Measurements from ENCODE around the gene ITGB3. TPM values are rescaled to one million over a fixed set of nuclear protein-coding genes. Genes with fewer than 3 reads are reported as not detected.
A peak's percentile ranks its signal among the peaks of the same experiment; 100 is the strongest.

Gene ITGB3
- total and polyA plus RNA-seq, 2 of the 8 experiments (the other 6 are each of a cell fraction or from before 2014, with no cell fraction given), result 0.08 to 0.09 TPM

- no peak for FAIRE-seq
- Histone ChIP-seq H3K79me1 (ENCODE audit: low read depth, low read length) (no peaks in the 10 kb centered on the region), H3K27me3 (replicated peaks in 1 of 4; ENCODE audit: control insufficient read depth in 3 of 4, extremely low read depth in 1 of 4, insufficient read depth in 3 of 4, low read length in 3 of 4) (peaks cover 9 to 32% (median 28%) of the 10 kb centered on the region in 4 experiments)
These were observed 846 bp downstream of the ITGB3 start for GRCh38 chr17:47254403-47254943.

More at GRCh38 chr17:47254403-47254943, 846 bp downstream of the ITGB3 start:
- Histone ChIP-seq H3K9ac (replicated peaks in 1 of 4; ENCODE audit: extremely low read depth in 1 of 4, low read depth in 3 of 4, low read length in 3 of 4) (no peak overlapping the region), H3K79me2 (ENCODE audit: control insufficient read depth in 1 of 2, insufficient read depth in 2 of 2, low read length in 2 of 2) (no peaks in the 10 kb centered on the region), H3K18ac (ENCODE audit: extremely low read depth, low read length) (no peak overlapping the region; the same call in 1 of the 2 replicates), H3K36me3 (ENCODE audit: control insufficient read depth in 2 of 4, insufficient read depth in 4 of 4, low read length in 3 of 4) (no peaks in the 10 kb centered on the region), H3K14ac (ENCODE audit: insufficient read length) (no peak overlapping the region), H3K23ac (ENCODE audit: insufficient read length) (no peak overlapping the region), H4K8ac (ENCODE audit: extremely low read depth, insufficient read depth, low read length) (no peak overlapping the region), H3K4me3 (ENCODE audit: extremely low read depth in 1 of 4, insufficient read depth in 2 of 4, low read depth in 3 of 4, low read length in 4 of 4) (peak overlapping the region; percentile 60 to 76 (median 67)), H2AK5ac (ENCODE audit: low read depth, low read length) (no peak overlapping the region), H2BK20ac (ENCODE audit: low read length) (no peak overlapping the region), H2BK15ac (ENCODE audit: low read length) (no peak overlapping the region), H2BK120ac (replicated peaks; ENCODE audit: low read depth, low read length) (no peak overlapping the region), H3K9me3 (ENCODE audit: insufficient read depth in 2 of 2, low read depth in 1 of 2, low read length in 1 of 2) (no peaks in the 10 kb centered on the region), H2BK5ac (ENCODE audit: low read depth, low read length) (no peak overlapping the region), H4K91ac (replicated peaks; ENCODE audit: insufficient read length, low read length) (no peak overlapping the region), H3K4ac (replicated peaks; ENCODE audit: insufficient read length, low read depth, low read length) (no peak overlapping the region), H3K27ac (ENCODE audit: low read depth, low read length) (no peak overlapping the region), H2BK12ac (ENCODE audit: low read depth, low read length) (no peak overlapping the region), H3K4me2 (ENCODE audit: insufficient read depth in 1 of 2, low read depth in 2 of 2, low read length in 2 of 2) (peak overlapping the region; percentile 82 to 90), H3K23me2 (ENCODE audit: low read depth, low read length) (peaks cover 11% of the 10 kb centered on the region; the same call in 1 of the 2 replicates), H4K5ac (ENCODE audit: insufficient read length, low read depth, low read length) (no peak overlapping the region), H4K20me1 (replicated peaks in 1 of 2; ENCODE audit: control insufficient read depth in 1 of 2, insufficient read depth in 2 of 2, low read length in 2 of 2) (peaks cover 0 to 2% of the 10 kb centered on the region in 2 experiments), H3K4me1 (replicated peaks in 1 of 4; ENCODE audit: control insufficient read depth in 3 of 4, insufficient read depth in 4 of 4, low read length in 3 of 4) (peaks cover 0 to 11% (median 7%) of the 10 kb centered on the region in 4 experiments; a peak in 6 of 7 replicates), H2AFZ (ENCODE audit: low read length) (0 out of 2 replicates have a peak overlapping the region, but pooled peaks have one; percentile 36), H3K56ac (replicated peaks; ENCODE audit: insufficient read length, low read depth, low read length) (no peak overlapping the region)
- no peak for TF ChIP-seq FOSL1 (IDR thresholded peaks at IDR 0.05; ENCODE audit: insufficient read depth, low read depth, low read length)
- no peak for TF ChIP-seq ZNF274 (IDR thresholded peaks at IDR 0.05; ENCODE audit: borderline replicate concordance, extremely low read depth, low read length)
- no peak for TF ChIP-seq RAD21 (IDR thresholded peaks at IDR 0.05 in 1 of 2, conservative IDR thresholded peaks at IDR 0.05 in 1 of 2; ENCODE audit: low read depth in 2 of 2, low read length in 2 of 2)
- no peak for TF ChIP-seq RFX5 (IDR thresholded peaks at IDR 0.05; ENCODE audit: borderline replicate concordance, low read depth, low read length)
- peak; percentile 29 for TF ChIP-seq EZH2 (IDR thresholded peaks at IDR 0.05; ENCODE audit: low read depth, low read length, severe bottlenecking)
- no peak for TF ChIP-seq POU5F1 (IDR thresholded peaks at IDR 0.05; ENCODE audit: low read depth, low read length)
- no peak for TF ChIP-seq EP300 (IDR thresholded peaks at IDR 0.05; ENCODE audit: borderline replicate concordance in 1 of 2, low read depth in 2 of 2, low read length in 2 of 2)
- peak; percentile 39; the same call in 1 of the 2 replicates for TF ChIP-seq SUZ12 (IDR thresholded peaks at IDR 0.05; ENCODE audit: low read length)
- TF ChIP-seq HDAC2 (IDR thresholded peaks at IDR 0.05; ENCODE audit: borderline replicate concordance in 1 of 2, low read depth in 2 of 2, low read length in 2 of 2), result no peak
- peak; percentile 47 for TF ChIP-seq KDM4A (IDR thresholded peaks at IDR 0.05; ENCODE audit: low read depth, low read length, severe bottlenecking)
- DNase-seq (ENCODE audit: low read depth in 1 of 2, low spot score in 2 of 2), result no peak
- WGBS, 2 experiments (ENCODE audit: extremely low coverage in 1 of 2, insufficient coverage in 1 of 2, insufficient read length in 1 of 2, insufficient replicate concordance in 2 of 2, low coverage in 1 of 2, low lambda C conversion rate in 2 of 2, missing lambda C conversion rate in 1 of 2), result 21% methylated on average over 15 of the region's 15 CpGs; no CpG with 5 or more reads in 1 of the 2 experiments
- ChIA-PET CTCF (ENCODE audit: partially characterized antibody) (interaction anchor here (0.6 to 1.4 kb wide), 5 partner anchors 9 to 133 kb away, joined by 3 to 4 read pairs (median 3); no protein-coding TSS in a partner anchor), POLR2A (ENCODE audit: partially characterized antibody) (interaction anchor here (0.9 kb wide), 1 partner anchor 58 kb away, joined by 3 read pairs; no protein-coding TSS in a partner anchor)
